ENCODE results near the gene SUMO2. TPM values are rescaled to one million over a fixed set of nuclear protein-coding genes. Genes with fewer than 3 reads are reported as not detected.

The SUMO2 gene
- polyA plus RNA-seq, 3 donors from 2014 or later = 214 to 427 (median 404) TPM

Other genes with a start within 250 kb of the SUMO2 start
- not detected for gene OTOP3, start 247.1 kb downstream of the SUMO2 start, polyA plus RNA-seq
- gene HID1, start 210.2 kb downstream of the SUMO2 start, polyA plus RNA-seq = under 1 TPM in 2 of 3 donors, not detected in 1; 0.34 to 0.94 TPM
- not detected for gene CDR2L, start 195.3 kb downstream of the SUMO2 start, polyA plus RNA-seq
- 10 to 100 TPM; 32.4 to 52.3 (median 47.1) TPM for gene MRPL58, start 170.3 kb downstream of the SUMO2 start, polyA plus RNA-seq
- 100 to 1,000 TPM; 257 to 366 (median 261) TPM for gene ATP5PD, start 136.0 kb downstream of the SUMO2 start, polyA plus RNA-seq
- gene KCTD2, start 135.7 kb downstream of the SUMO2 start, polyA plus RNA-seq = 1 to 10 TPM; 2.3 to 6.0 (median 4.4) TPM
- gene SLC16A5, start 95.0 kb downstream of the SUMO2 start, polyA plus RNA-seq = 1 to 10 TPM; 1.5 to 2.1 (median 1.5) TPM
- 1 to 10 TPM in 2 of 3 donors, under 1 TPM in 1; 0.57 to 7.5 (median 3.5) TPM for gene ARMC7, start 73.0 kb downstream of the SUMO2 start, polyA plus RNA-seq
- 100 to 1,000 TPM in 1 of 3 donors, 10 to 100 TPM in 2; 80.3 to 111 (median 88.8) TPM for gene NT5C, start 51.2 kb downstream of the SUMO2 start, polyA plus RNA-seq
- 100 to 1,000 TPM; 105 to 168 (median 133) TPM for gene JPT1, start 28.4 kb downstream of the SUMO2 start, polyA plus RNA-seq
- gene NUP85, start 22.7 kb upstream of the SUMO2 start, polyA plus RNA-seq = 10 to 100 TPM; 28.3 to 47.8 (median 41.1) TPM
- 10 to 100 TPM in 1 of 3 donors, 1 to 10 TPM in 2; 3.7 to 17.8 (median 3.8) TPM for gene GGA3, start 78.6 kb upstream of the SUMO2 start, polyA plus RNA-seq
- 100 to 1,000 TPM; 118 to 189 (median 122) TPM for gene MRPS7, start 78.9 kb upstream of the SUMO2 start, polyA plus RNA-seq
- gene MIF4GD, start 88.3 kb upstream of the SUMO2 start, polyA plus RNA-seq = 100 to 1,000 TPM; 113 to 187 (median 145) TPM
- gene SLC25A19, start 106.5 kb upstream of the SUMO2 start, polyA plus RNA-seq = 10 to 100 TPM; 11.2 to 27.2 (median 21.0) TPM
- 100 to 1,000 TPM; 104 to 161 (median 135) TPM for gene GRB2, start 222.7 kb upstream of the SUMO2 start, polyA plus RNA-seq

All from immature natural killer cell (primary cell).